DND-41 (cell line): ENCODE results near the gene LRRN4CL.

Experiments
- EZH2 ChIP-seq: IDR thresholded peaks from 3 replicates; pipeline ENCODE4 v1.6.1; 2012; ENCODE audit warnings: borderline replicate concordance, low read depth, mild to moderate bottlenecking, moderate library complexity, low read length, inconsistent platforms; ENCODE audit not compliant: severe bottlenecking
- TF ChIP-seq, protein P1 (sequence below): IDR thresholded peaks from 2 replicates; pipeline ENCODE4 v1.5.1; 2012; ENCODE audit warnings: borderline replicate concordance, low read length, moderate library complexity, mild to moderate bottlenecking; ENCODE audit not compliant: poor library complexity, severe bottlenecking; ENCODE audit errors: extremely low read depth

DNA sequence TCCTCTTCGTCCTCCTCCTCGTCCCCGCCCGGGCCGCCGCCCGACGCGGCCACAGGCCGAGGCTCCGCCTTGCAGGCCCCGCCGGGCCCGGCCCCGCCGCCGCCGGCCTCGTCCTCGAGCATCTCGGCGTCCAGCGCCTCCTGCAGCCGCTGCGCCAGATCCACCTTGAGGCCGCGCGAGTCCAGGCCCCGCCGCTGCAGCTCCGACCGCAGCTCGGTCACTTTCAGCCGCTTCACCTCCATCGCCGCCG is 37.5 kb upstream of the LRRN4CL start:
- TF ChIP-seq, protein P1, sequence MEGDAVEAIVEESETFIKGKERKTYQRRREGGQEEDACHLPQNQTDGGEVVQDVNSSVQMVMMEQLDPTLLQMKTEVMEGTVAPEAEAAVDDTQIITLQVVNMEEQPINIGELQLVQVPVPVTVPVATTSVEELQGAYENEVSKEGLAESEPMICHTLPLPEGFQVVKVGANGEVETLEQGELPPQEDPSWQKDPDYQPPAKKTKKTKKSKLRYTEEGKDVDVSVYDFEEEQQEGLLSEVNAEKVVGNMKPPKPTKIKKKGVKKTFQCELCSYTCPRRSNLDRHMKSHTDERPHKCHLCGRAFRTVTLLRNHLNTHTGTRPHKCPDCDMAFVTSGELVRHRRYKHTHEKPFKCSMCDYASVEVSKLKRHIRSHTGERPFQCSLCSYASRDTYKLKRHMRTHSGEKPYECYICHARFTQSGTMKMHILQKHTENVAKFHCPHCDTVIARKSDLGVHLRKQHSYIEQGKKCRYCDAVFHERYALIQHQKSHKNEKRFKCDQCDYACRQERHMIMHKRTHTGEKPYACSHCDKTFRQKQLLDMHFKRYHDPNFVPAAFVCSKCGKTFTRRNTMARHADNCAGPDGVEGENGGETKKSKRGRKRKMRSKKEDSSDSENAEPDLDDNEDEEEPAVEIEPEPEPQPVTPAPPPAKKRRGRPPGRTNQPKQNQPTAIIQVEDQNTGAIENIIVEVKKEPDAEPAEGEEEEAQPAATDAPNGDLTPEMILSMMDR = no peak
- TF ChIP-seq EZH2 = no peak
